Measurements from ENCODE around the gene GPR42.

GPR42 gene

GRCh38 chr19:35404879-35405622 lies 34.2 kb downstream of the GPR42 start:
- Histone ChIP-seq H3K27ac (no peak overlapping the region), H3K9me3 (ENCODE audit: severe bottlenecking) (no peaks in the 10 kb centered on the region), H3K36me3 (no peaks in the 10 kb centered on the region), H3K27me3 (ENCODE audit: insufficient read depth, low read depth, severe bottlenecking) (no peaks in the 10 kb centered on the region), H3K4me3 (ENCODE audit: low read depth, low read length) (no peak overlapping the region)
- TF ChIP-seq CTCF (IDR thresholded peaks at IDR 0.05; ENCODE audit: low read depth, low read length), result no peak
- DNase-seq, result no peak

- no peak overlapping the region for H3K27ac ChIP-seq
- H3K9me3 ChIP-seq (ENCODE audit: severe bottlenecking), result no peaks in the 10 kb centered on the region
- no peaks in the 10 kb centered on the region for H3K36me3 ChIP-seq
- H3K4me3 ChIP-seq (ENCODE audit: low read depth, low read length), result no peak overlapping the region
- no peak for TF ChIP-seq CTCF (IDR thresholded peaks at IDR 0.05; ENCODE audit: low read depth, low read length)
- no peaks in the 10 kb centered on the region for H3K27me3 ChIP-seq (ENCODE audit: insufficient read depth, low read depth, severe bottlenecking)
- DNase-seq, result no peak
Observed at GRCh38 chr19:35407619-35408018, 36.8 kb downstream of the GPR42 start.

GRCh38 chr19:35408284-35409171 lies 37.7 kb downstream of the GPR42 start:
- Histone ChIP-seq H3K27ac (no peak overlapping the region), H3K9me3 (ENCODE audit: severe bottlenecking) (no peaks in the 10 kb centered on the region), H3K27me3 (ENCODE audit: insufficient read depth, low read depth, severe bottlenecking) (no peaks in the 10 kb centered on the region), H3K36me3 (no peaks in the 10 kb centered on the region), H3K4me3 (ENCODE audit: low read depth, low read length) (no peak overlapping the region)
- TF ChIP-seq CTCF (IDR thresholded peaks at IDR 0.05; ENCODE audit: low read depth, low read length), result no peak
- no peak for DNase-seq

- Histone ChIP-seq H3K36me3 (no peaks in the 10 kb centered on the region), H3K27me3 (ENCODE audit: insufficient read depth, low read depth, severe bottlenecking) (no peaks in the 10 kb centered on the region), H3K4me3 (ENCODE audit: low read depth, low read length) (no peak overlapping the region), H3K9me3 (ENCODE audit: severe bottlenecking) (no peaks in the 10 kb centered on the region), H3K27ac (no peak overlapping the region)
- DNase-seq, result no peak
- no peak for TF ChIP-seq CTCF (IDR thresholded peaks at IDR 0.05; ENCODE audit: low read depth, low read length)
Observed at GRCh38 chr19:35409191-35409590, 38.3 kb downstream of the GPR42 start.

GRCh38 chr19:35410487-35410886 lies 39.6 kb downstream of the GPR42 start:
- Histone ChIP-seq H3K27me3 (ENCODE audit: insufficient read depth, low read depth, severe bottlenecking) (no peaks in the 10 kb centered on the region), H3K36me3 (no peaks in the 10 kb centered on the region), H3K27ac (no peak overlapping the region), H3K9me3 (ENCODE audit: severe bottlenecking) (no peaks in the 10 kb centered on the region), H3K4me3 (ENCODE audit: low read depth, low read length) (no peak overlapping the region)
- DNase-seq, result no peak
- no peak for TF ChIP-seq CTCF (IDR thresholded peaks at IDR 0.05; ENCODE audit: low read depth, low read length)

Data from WERI-Rb-1 (cell line).